K562 treated with DMSO at 1 percent for 4 hours (cell line): Measurements from ENCODE around the gene DNAAF9. TPM values are rescaled to one million over a fixed set of nuclear protein-coding genes. Genes with fewer than 3 reads are reported as not detected.

Experiments
- total RNA-seq: library from RNA; unstranded; fragments of 300-600 nt; gene quantifications from 2 replicates; pipeline ENCODE4 v1.2.3, GENCODE V29; 2022; ENCODE audit not compliant: insufficient read depth

Gene DNAAF9
- 1.2 and 2.0 TPM in 2 replicates for total RNA-seq

DNA sequence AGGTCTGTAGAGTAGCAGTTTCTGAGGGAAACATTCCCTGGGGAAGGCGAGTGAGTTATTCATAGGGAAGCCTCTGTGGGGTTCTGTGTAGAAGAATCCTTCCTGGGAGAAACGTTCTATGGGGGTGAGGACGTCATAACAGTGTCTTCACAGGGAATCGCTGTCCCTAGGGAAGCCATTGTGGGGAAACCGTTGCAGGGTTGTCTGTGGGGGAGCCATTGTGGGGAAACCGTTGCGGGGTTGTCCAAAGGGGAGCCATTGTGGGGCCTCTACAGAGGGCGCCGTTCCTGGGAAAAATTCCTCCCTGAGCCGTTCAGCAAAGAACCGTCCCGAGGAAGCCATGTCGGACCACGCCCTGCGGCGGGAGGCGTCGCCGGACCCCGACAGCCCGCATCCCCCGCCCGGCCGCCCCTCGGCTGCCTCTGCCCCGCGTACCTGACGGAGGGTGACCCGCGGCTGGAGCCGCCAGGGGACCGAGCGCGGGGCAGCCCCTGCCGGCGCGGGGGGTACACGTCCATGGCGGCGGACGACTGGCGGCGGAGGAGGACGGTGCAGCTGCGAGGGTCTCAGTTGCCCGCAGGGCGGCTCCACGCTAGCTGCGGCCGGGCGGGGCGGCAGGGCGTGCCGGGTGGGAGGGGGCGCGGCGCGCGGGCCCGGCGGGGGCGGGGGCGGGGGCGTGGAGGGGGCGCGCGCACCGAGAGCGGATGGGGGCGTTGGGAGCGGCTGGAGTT is at the start of gene DNAAF9:
Gene DNAAF9 (minus strand): TSS at position 630 of the 731 bp plus-strand sequence. CDS start 112 bp downstream, at position 518.

Other genes with a start within 250 kb of the DNAAF9 start
- gene FASTKD5, start 247.8 kb downstream of the DNAAF9 start, total RNA-seq, result 12.9 and 19.2 TPM in 2 replicates
- 3.0 and 3.7 TPM in 2 replicates for gene UBOX5, start 247.8 kb downstream of the DNAAF9 start, total RNA-seq
- 2.2 and 2.4 TPM in 2 replicates for gene LZTS3, start 234.1 kb downstream of the DNAAF9 start, total RNA-seq
- gene DDRGK1, start 203.0 kb downstream of the DNAAF9 start, total RNA-seq, result 28.3 and 29.0 TPM in 2 replicates
- 38.6 and 52.7 TPM in 2 replicates for gene ITPA, start 198.2 kb downstream of the DNAAF9 start, total RNA-seq
- gene SLC4A11, start 168.5 kb downstream of the DNAAF9 start, total RNA-seq, result 0.46 TPM in 1 of 2 replicates, not detected in the other
- 7.6 and 9.3 TPM in 2 replicates for gene ATRN, start 63.3 kb upstream of the DNAAF9 start, total RNA-seq